SK-N-SH treated with all-trans-retinoic acid at 6 μM for 48 hours (cell line): ENCODE data around the gene RBPMS2.

Experiments
- ATAC-seq: fragments of 200-7000 bp; cut with Tn5 transposase; 3 replicates; pipeline ENCODE4 v1.9.1; 2020; ENCODE audit warnings: mild to moderate bottlenecking, moderate library complexity
- ARNTL ChIP-seq: fragments of 450-650 bp; formaldehyde crosslinking; IDR thresholded peaks from 2 replicates; pipeline ENCODE4 v1.5.0; 2020; ENCODE audit warnings: low read depth, mild to moderate bottlenecking, moderate library complexity, borderline replicate concordance
- BACH2 ChIP-seq: fragments of 250-450 bp; sonication (Bioruptor Pico); IDR thresholded peaks from 2 replicates; pipeline ENCODE4 v1.9.0; 2021; ENCODE audit warnings: mild to moderate bottlenecking, borderline replicate concordance
- CREB5 ChIP-seq: fragments of 250-450 bp; sonication (Bioruptor Pico); IDR thresholded peaks from 2 replicates; pipeline ENCODE4 v1.5.1; 2020; ENCODE audit warnings: low read depth, mild to moderate bottlenecking, moderate library complexity
- CSDC2 ChIP-seq: fragments of 250-450 bp; sonication (Bioruptor Pico); IDR thresholded peaks from 2 replicates; pipeline ENCODE4 v1.5.0; 2020; ENCODE audit warnings: mild to moderate bottlenecking, moderate library complexity
- CSRNP3 ChIP-seq: fragments of 250-450 bp; sonication (Bioruptor Pico); IDR thresholded peaks from 2 replicates; pipeline ENCODE4 v1.5.1; 2021; ENCODE audit warnings: mild to moderate bottlenecking, moderate library complexity
- ESRRG ChIP-seq: fragments of 250-450 bp; sonication (Bioruptor Pico); IDR thresholded peaks from 2 replicates; pipeline ENCODE4 v1.6.1; 2021; ENCODE audit warnings: mild to moderate bottlenecking
- GLIS3 ChIP-seq: fragments of 250-450 bp; sonication (Bioruptor Pico); IDR thresholded peaks from 2 replicates; pipeline ENCODE4 v1.5.0; 2020; ENCODE audit warnings: mild to moderate bottlenecking, moderate library complexity
- OSR1 ChIP-seq: fragments of 250-450 bp; sonication (Bioruptor Pico); IDR thresholded peaks from 2 replicates; pipeline ENCODE4 v1.8.0; 2022; ENCODE audit warnings: moderate library complexity, mild to moderate bottlenecking, inconsistent platforms
- POU6F1 ChIP-seq: fragments of 250-450 bp; sonication (Bioruptor Pico); IDR thresholded peaks from 2 replicates; pipeline ENCODE4 v1.8.0; 2021; ENCODE audit warnings: low read depth, mild to moderate bottlenecking, moderate library complexity, borderline replicate concordance
- PPARA ChIP-seq: fragments of 250-450 bp; sonication (Bioruptor Pico); IDR thresholded peaks from 2 replicates; pipeline ENCODE4 v1.5.0; 2020; ENCODE audit warnings: mild to moderate bottlenecking, borderline replicate concordance
- RARB ChIP-seq: fragments of 250-450 bp; sonication (Bioruptor Pico); IDR thresholded peaks from 2 replicates; pipeline ENCODE4 v1.8.0; 2021; ENCODE audit warnings: mild to moderate bottlenecking, moderate library complexity
- SNAI2 ChIP-seq: fragments of 250-450 bp; sonication (Bioruptor Pico); IDR thresholded peaks from 2 replicates; pipeline ENCODE4 v1.5.0; 2020; ENCODE audit warnings: mild to moderate bottlenecking, moderate library complexity
- TCF4 ChIP-seq: fragments of 250-450 bp; sonication (Bioruptor Pico); IDR thresholded peaks from 2 replicates; pipeline ENCODE4 v1.8.0; 2021; ENCODE audit warnings: mild to moderate bottlenecking, moderate library complexity, borderline replicate concordance
- TOX ChIP-seq: fragments of 250-450 bp; sonication (Bioruptor Pico); IDR thresholded peaks from 2 replicates; pipeline ENCODE4 v1.8.0; 2021; ENCODE audit warnings: mild to moderate bottlenecking, moderate library complexity, borderline replicate concordance
- TSHZ2 ChIP-seq: fragments of 250-450 bp; sonication (Bioruptor Pico); IDR thresholded peaks from 2 replicates; pipeline ENCODE4 v1.5.0; 2020; ENCODE audit warnings: mild to moderate bottlenecking, moderate library complexity
- ZC3H10 ChIP-seq: fragments of 250-450 bp; sonication (Bioruptor Pico); IDR thresholded peaks from 2 replicates; pipeline ENCODE4 v1.5.1; 2021; ENCODE audit warnings: mild to moderate bottlenecking, moderate library complexity
- ZFP3 ChIP-seq: fragments of 250-450 bp; sonication (Bioruptor Pico); IDR thresholded peaks from 2 replicates; pipeline ENCODE4 v1.5.0; 2020; ENCODE audit warnings: mild to moderate bottlenecking, moderate library complexity
- ZFP30 ChIP-seq: fragments of 450-650 bp; formaldehyde crosslinking; IDR thresholded peaks from 2 replicates; pipeline ENCODE4 v1.5.0; 2022; ENCODE audit warnings: mild to moderate bottlenecking, moderate library complexity
- ZNF565 ChIP-seq: fragments of 450-650 bp; formaldehyde crosslinking; conservative IDR thresholded peaks from 2 replicates; pipeline ENCODE4 v1.5.0; 2020; ENCODE audit warnings: low read depth, mild to moderate bottlenecking, moderate library complexity
- ZNF70 ChIP-seq: fragments of 450-650 bp; formaldehyde crosslinking; IDR thresholded peaks from 2 replicates; pipeline ENCODE4 v1.5.0; 2020; ENCODE audit warnings: mild to moderate bottlenecking, moderate library complexity
- ZNF8 ChIP-seq: fragments of 450-650 bp; formaldehyde crosslinking; IDR thresholded peaks from 2 replicates; pipeline ENCODE4 v1.5.0; 2020; ENCODE audit warnings: mild to moderate bottlenecking, moderate library complexity
- TF ChIP-seq, protein P1 (sequence below): fragments of 250-450 bp; sonication (Bioruptor Pico); IDR thresholded peaks from 2 replicates; pipeline ENCODE4 v1.8.0; 2020; ENCODE audit warnings: mild to moderate bottlenecking, moderate library complexity, borderline replicate concordance

Gene RBPMS2

GRCh38 chr15:64780600-64781156 is 5.3 kb upstream of the RBPMS2 start:
- no peak for ATAC-seq
- TF ChIP-seq ZNF70 (no peak), ESRRG (CRISPR knock-in tag) (no peak), TSHZ2 (no peak), ZFP30 (CRISPR knock-in tag) (no peak), ZFP3 (CRISPR knock-in tag) (no peak), ZNF8 (no peak), OSR1 (no peak), CSDC2 (CRISPR knock-in tag) (no peak), PPARA (no peak), CREB5 (CRISPR knock-in tag) (no peak), POU6F1 (CRISPR knock-in tag) (no peak), GLIS3 (CRISPR knock-in tag) (no peak), ZC3H10 (no peak), TOX (CRISPR knock-in tag) (no peak), BACH2 (CRISPR knock-in tag) (no peak), SNAI2 (CRISPR knock-in tag) (no peak), RARB (CRISPR knock-in tag) (no peak)
- TF ChIP-seq, protein P1, sequence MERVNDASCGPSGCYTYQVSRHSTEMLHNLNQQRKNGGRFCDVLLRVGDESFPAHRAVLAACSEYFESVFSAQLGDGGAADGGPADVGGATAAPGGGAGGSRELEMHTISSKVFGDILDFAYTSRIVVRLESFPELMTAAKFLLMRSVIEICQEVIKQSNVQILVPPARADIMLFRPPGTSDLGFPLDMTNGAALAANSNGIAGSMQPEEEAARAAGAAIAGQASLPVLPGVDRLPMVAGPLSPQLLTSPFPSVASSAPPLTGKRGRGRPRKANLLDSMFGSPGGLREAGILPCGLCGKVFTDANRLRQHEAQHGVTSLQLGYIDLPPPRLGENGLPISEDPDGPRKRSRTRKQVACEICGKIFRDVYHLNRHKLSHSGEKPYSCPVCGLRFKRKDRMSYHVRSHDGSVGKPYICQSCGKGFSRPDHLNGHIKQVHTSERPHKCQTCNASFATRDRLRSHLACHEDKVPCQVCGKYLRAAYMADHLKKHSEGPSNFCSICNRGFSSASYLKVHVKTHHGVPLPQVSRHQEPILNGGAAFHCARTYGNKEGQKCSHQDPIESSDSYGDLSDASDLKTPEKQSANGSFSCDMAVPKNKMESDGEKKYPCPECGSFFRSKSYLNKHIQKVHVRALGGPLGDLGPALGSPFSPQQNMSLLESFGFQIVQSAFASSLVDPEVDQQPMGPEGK (CRISPR knock-in tag) = no peak

DNA sequence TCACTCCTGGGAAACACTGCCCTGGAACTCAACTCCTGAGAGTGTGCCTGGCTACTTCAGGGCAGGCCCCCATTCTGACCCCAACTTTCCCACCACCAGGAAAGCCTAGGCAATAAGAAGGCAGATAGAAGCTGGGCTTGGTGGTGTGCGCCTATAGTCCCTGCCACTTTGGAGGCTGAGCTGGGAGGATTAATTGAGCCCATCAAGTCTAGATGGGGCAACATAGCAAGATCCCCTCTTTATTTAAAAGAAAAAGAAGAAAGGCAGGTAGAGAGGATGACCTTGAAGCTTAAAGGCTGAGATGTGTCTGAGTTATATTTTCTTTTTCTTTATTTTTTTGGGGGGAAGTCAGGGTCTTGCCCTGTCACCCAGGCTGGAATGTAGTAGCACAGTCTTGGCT is 4.2 kb upstream of the RBPMS2 start:
- no peak for ATAC-seq
- no peak for TF ChIP-seq TCF4 (CRISPR knock-in tag)

DNA sequence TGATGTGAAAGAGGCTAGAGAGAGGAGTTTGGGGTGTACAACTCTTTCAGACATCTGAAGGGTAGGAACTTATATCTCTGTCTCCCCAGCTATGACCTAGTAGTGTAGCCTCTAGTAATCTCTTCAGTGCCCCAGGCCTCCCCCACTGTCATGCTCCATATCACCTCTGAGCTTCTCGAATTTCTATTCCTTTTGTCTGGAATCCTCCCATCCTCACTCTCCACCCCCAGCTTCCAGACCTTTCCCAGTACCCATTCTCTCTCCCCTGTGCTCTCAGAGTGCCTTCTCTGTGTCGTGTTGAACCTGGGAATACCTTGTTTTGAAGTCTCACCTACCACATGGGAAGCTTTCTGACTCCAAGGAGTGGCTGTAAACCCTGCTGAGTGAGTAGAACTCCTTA is 3.6 kb upstream of the RBPMS2 start:
- ATAC-seq = no peak
- no peak for TF ChIP-seq ZFP30 (CRISPR knock-in tag)
- TF ChIP-seq RARB (CRISPR knock-in tag) = no peak
- no peak for TF ChIP-seq ZNF8
- TF ChIP-seq TOX (CRISPR knock-in tag) = no peak
- no peak for TF ChIP-seq SNAI2 (CRISPR knock-in tag)
- no peak for TF ChIP-seq GLIS3 (CRISPR knock-in tag)
- TF ChIP-seq, protein P1 (CRISPR knock-in tag) = no peak
- TF ChIP-seq TSHZ2 = no peak
- TF ChIP-seq ZC3H10 = no peak
- TF ChIP-seq ZNF565 (CRISPR knock-in tag) = no peak
- TF ChIP-seq CSRNP3 (CRISPR knock-in tag) = no peak
- TF ChIP-seq ESRRG (CRISPR knock-in tag) = no peak
- TF ChIP-seq ARNTL = no peak
- no peak for TF ChIP-seq POU6F1 (CRISPR knock-in tag)
- no peak for TF ChIP-seq TCF4 (CRISPR knock-in tag)
